ENCODE measurements around the gene HUNK.

GRCh38 chr21:32034850-32035249 is 162.0 kb downstream of the HUNK start:
- no peak for TF ChIP-seq CTCF (IDR thresholded peaks at IDR 0.05; ENCODE audit: low read depth, low read length, poor library complexity, severe bottlenecking)
- no peak for TF ChIP-seq EZH2phosphoT487 (IDR thresholded peaks at IDR 0.05; ENCODE audit: borderline replicate concordance, low read length)

Measured in DOHH2 (cell line).